NCI-H146 (cell line): Measurements from ENCODE around the gene SHOC1.
"Not testable (repeated sequence)": the region's sequence is repeated elsewhere in the genome, so short reads cannot be mapped to it uniquely, and the experiment has no call there.

ENCODE experiments used
- DNase-seq: peaks from one replicate; lab custom pipeline; 2025; lab: John Stamatoyannopoulos, UW

SHOC1 gene

GRCh38 chr9:111805262-111805661, 10.5 kb upstream of the SHOC1 start:
- DNase-seq = no peak

DNA sequence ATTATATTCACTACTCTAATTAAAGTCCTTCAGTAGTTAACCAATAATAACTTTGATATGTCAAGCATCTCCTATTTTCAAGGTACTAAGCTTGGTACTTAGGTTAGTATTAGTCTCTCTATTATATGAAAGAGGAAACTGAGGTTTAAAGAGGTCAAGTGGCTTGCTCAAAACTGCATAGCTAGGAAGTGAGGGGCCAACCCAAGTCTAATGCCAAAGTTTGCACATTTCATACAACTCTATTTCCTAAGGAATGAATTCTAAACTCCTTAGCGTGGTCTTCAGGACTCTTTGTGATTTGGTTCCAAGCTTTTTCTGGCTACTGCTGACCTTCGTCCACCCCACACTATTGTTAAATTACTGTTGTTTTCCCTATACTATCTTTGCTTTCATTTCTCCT, 9.9 kb upstream of the SHOC1 start:
- no peak for DNase-seq

- no peak for DNase-seq
Observed at GRCh38 chr9:111803924-111804323, 9.2 kb upstream of the SHOC1 start.

DNA sequence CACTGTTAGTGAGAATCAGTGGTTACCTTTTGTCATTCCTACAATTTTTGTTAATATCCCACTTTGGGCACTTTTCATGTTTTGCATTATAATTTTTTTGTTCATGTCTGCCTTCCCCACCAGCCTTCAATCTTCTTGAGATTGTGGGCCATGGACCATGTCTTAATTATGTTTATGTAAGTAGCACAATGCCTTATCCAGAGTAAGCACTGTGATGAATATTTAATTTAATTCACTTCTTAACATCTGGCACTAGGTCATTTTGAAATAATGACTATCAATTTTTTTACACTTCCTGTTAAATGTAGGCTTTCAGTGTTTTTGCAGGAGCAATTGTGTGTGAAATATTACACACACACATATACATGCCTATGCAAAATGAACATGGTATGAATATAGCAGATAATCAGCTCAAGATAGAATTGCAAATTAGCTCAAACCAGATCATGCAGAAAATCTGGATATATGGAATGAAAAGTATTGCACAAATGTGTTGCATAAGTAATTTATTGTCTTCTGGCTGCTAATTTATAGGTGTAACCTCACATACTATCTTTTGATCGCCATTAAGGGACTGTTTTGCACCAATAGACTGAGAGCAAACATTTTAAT, 5.3 kb upstream of the SHOC1 start:
- no peak for DNase-seq

DNA sequence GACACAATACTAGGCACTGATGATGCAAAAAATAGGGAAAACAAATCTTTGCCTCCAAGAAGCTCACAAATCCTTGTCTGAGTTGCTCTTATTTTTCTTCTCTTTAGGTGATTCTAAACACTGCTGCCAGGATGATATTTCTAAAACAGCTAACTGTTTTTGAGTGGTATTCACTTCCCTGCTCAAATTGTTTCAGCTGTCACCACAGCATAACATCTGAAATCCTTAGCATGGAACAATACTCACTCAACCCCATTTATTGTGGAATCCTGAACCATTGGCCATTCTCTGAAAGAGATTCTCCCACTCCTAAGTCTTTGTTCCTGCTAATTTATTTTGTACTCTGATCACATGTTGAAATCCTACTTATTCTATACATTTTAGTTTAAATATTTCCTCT, 4.8 kb upstream of the SHOC1 start:
- DNase-seq = no peak

GRCh38 chr9:111798786-111799185, 4.0 kb upstream of the SHOC1 start:
- no peak for DNase-seq

GRCh38 chr9:111795557-111795839, 761 bp upstream of the SHOC1 start:
- DNase-seq = no peak

DNA sequence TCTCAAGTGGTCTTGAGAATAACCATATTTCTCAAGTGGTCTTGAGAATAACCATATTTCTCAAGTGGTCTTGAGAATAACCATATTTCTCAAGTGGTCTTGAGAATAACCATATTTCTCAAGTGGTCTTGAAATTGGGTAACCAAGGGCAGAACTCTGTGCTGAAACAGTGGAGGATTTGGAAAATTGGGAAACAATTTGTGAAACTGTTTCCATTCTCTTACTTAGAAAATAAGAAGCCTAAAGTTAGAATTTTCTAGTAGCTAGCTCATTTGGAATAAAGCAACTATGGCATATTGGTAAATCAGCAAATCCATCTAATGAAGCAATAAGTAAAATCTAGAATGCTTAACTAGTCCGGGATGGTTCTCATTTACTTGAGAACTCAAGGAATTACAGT, 2.9 kb downstream of the SHOC1 start:
- not testable (repeated sequence) for DNase-seq

DNA sequence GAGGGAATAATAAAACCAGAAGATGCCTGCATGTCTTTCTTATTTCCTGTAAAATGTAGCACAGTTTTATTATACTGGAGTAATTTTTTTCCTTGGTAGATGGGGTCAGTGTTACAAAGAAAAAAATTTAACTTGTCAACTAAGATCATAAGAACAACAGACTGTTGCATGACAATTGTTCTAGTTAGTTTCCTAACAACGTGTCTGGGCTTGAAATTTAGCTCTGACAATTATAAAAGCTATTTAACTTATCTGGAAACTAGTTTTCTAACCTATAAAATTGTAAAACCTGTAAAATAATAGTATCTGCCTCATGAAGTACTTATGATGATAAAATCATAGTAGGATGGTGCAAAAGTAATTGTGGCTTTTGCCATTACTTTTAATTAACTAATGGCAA, 4.9 kb downstream of the SHOC1 start:
- no peak for DNase-seq

DNA sequence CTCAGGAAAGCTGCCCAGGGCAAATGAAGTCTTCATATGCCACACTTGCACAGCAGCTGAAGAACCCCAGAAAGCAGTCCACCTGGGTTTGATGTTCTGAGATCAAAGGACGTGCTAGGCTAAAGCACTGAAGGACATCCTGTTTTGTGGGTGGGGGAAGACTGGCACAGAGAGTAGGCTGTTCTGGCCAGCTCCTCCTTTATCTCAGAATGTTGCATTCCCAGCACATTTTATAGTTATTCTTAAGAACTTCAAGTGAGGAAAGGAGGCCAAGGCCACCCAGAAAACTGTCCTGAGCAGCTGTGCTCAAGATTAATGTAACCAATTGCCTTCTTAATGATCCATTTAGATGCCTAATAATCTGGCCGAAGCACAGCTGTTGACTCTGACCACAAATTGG, 10.9 kb downstream of the SHOC1 start:
- DNase-seq = no peak

GRCh38 chr9:111783424-111783823, 11.3 kb downstream of the SHOC1 start:
- no peak for DNase-seq

DNA sequence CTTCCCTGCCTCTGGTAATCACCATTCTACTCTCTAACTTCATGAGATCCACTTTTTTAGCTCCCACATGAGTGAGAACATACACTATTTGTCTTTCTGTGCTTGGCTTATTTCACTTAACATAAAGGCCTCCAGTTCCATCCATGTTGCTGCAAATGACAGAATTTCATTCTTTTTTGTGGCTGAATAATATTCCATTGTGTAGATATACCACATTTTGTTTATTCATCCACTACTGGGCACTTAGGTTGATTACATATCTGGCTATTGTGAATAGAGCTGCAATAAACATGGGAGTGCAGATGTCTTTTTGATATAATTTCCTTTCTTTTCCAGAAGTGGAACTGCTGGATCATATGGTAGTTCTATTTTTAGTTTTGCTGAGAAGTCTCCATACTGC, 28.7 kb downstream of the SHOC1 start:
- no peak for DNase-seq

- DNase-seq = no peak
Observed at GRCh38 chr9:111762556-111762955, 32.2 kb downstream of the SHOC1 start.

DNA sequence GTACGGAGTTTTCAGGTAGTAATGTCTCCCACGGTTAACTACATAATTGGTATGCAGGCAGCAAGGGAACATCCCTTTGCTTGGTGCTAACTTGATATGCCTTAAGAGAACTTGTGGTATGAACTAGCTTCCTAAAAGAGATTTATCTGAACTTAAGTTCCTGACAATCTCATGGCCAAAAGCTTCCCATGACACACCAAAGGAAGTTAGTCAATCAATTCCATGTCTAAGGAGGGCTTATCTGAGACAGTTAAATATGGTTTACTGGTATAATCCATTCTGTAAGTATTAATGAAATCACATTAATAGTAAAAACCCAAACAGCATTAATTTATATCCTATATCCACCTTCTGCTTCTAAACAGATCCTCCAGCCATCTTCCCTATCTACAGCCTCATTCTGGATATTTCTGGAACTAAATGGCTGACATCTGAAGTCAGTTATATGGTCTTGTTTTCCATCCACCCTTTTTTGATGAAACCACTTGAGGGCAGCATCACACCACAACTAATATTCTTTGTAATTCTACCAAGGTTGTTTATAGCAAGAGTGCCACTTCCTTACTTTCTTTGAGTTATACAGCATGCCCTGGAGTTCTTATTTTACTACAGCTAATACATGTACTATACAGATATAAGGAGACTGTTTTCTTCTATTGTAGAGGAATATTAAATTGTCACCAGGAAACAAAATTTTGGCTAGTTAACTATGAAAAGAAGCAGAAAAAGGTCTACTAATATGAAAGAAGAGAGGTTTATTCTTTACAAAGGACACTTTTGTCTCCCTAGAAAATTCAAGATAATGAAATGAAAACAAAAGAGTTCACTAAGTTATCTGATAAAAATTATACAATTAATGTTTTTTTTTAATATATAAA, 34.7 kb downstream of the SHOC1 start:
- peak; percentile 35 for DNase-seq

DNA sequence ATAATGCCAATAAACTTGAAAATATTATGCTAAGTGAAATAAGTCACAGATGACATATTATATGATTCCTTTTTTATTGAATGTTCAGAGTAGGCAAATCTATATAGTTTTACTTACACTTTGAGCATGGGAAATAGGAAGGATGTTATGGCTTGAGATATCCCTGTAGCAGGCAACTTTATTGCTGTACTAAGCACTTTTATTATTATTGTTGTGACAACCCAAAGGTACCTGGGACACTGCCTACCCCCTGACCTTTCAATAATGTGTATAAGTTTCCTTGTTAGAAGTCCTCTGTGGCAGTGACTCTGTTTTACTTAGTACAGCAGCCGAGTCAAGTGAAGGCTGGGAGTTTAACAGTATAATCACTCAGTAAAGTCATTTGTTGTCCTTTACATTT, 39.9 kb downstream of the SHOC1 start:
- DNase-seq = no peak

- no peak for DNase-seq
Observed at GRCh38 chr9:111752455-111752854, 42.3 kb downstream of the SHOC1 start.
